GM23248 (cell line): Measurements from ENCODE around the gene APOL3. TPM values are rescaled to one million over a fixed set of nuclear protein-coding genes. Genes with fewer than 3 reads are reported as not detected.

Source experiments
- DNase-seq: peaks from one replicate; pipeline ENCODE4 v3.0.0-alpha.2; 2015
- H2AFZ ChIP-seq: fragments of 200-600 bp; sonication (generic); 2 replicates; pipeline ENCODE4 v1.6.1; 2016; ENCODE audit warnings: antibody characterized with exemption
- H3F3A ChIP-seq: fragments of 200-600 bp; sonication (generic); 2 replicates; pipeline ENCODE4 v1.6.1; 2016; ENCODE audit warnings: mild to moderate bottlenecking, antibody characterized with exemption, mixed run types; ENCODE audit not compliant: insufficient read depth
- H3K27ac ChIP-seq: fragments of 200-600 bp; sonication (generic); 2 replicates; pipeline ENCODE4 v1.5.1; 2016; ENCODE audit warnings: mild to moderate bottlenecking
- H3K27me3 ChIP-seq: fragments of 200-600 bp; sonication (generic); replicated peaks from 2 replicates; pipeline ENCODE4 v1.6.1; 2016; ENCODE audit warnings: mild to moderate bottlenecking; ENCODE audit not compliant: insufficient read depth
- H3K36me3 ChIP-seq: fragments of 200-600 bp; sonication (generic); 2 replicates; pipeline ENCODE4 v1.6.1; 2016; ENCODE audit warnings: low read depth, mild to moderate bottlenecking
- H3K4me1 ChIP-seq: fragments of 200-600 bp; sonication (generic); 2 replicates; pipeline ENCODE4 v1.6.1; 2016; ENCODE audit warnings: mild to moderate bottlenecking; ENCODE audit not compliant: insufficient read depth
- H3K4me2 ChIP-seq: fragments of 200-600 bp; sonication (generic); one replicate; pipeline ENCODE4 v1.6.1; 2016; ENCODE audit warnings: mild to moderate bottlenecking; ENCODE audit not compliant: unreplicated experiment
- H3K4me3 ChIP-seq: fragments of 200-600 bp; sonication (generic); 2 replicates; pipeline ENCODE4 v1.5.1; 2016; ENCODE audit warnings: mild to moderate bottlenecking
- H3K79me2 ChIP-seq: fragments of 200-600 bp; sonication (generic); 2 replicates; pipeline ENCODE4 v1.6.1; 2016; ENCODE audit warnings: mild to moderate bottlenecking; ENCODE audit not compliant: insufficient read depth
- H3K9ac ChIP-seq: fragments of 200-600 bp; sonication (generic); 2 replicates; pipeline ENCODE4 v1.6.1; 2016; ENCODE audit warnings: mild to moderate bottlenecking
- H3K9me2 ChIP-seq: fragments of 200-600 bp; sonication (generic); 2 replicates; pipeline ENCODE4 v1.6.1; 2016; ENCODE audit warnings: mixed run types, mild to moderate bottlenecking, moderate library complexity; ENCODE audit not compliant: insufficient read depth
- H3K9me3 ChIP-seq: fragments of 200-600 bp; sonication (generic); one replicate; pipeline ENCODE4 v1.6.1; 2017; ENCODE audit warnings: low read depth
- H4K20me1 ChIP-seq: fragments of 200-600 bp; sonication (generic); 2 replicates; pipeline ENCODE4 v1.6.0; 2016; ENCODE audit not compliant: insufficient read depth
- EZH2 ChIP-seq: fragments of 200-600 bp; sonication (generic); IDR thresholded peaks from 2 replicates; pipeline ENCODE4 v1.6.1; 2018; ENCODE audit warnings: antibody characterized with exemption, mild to moderate bottlenecking; ENCODE audit not compliant: insufficient read depth, poor library complexity, severe bottlenecking
- EZH2phosphoT487 ChIP-seq: fragments of 200-600 bp; sonication (generic); IDR thresholded peaks from 2 replicates; pipeline ENCODE4 v1.6.1; 2018; ENCODE audit warnings: antibody characterized with exemption, moderate library complexity, mild to moderate bottlenecking, low read depth; ENCODE audit not compliant: insufficient read depth
- WGBS, 2 experiments: methylation state at CpG; one replicate each; pipeline ENCODE4 v1.1.6; 2015 to 2017; ENCODE audit warnings: low lambda C conversion rate in 2 of 2, low coverage in 1 of 2; ENCODE audit errors: missing lambda C conversion rate in 2 of 2; 5-methylcytosine and 5-hydroxymethylcytosine counted together
- in situ Hi-C: fragments of 300-500 bp; cut with MboI; formaldehyde crosslinking; loops from 2 replicates; pipeline ENCODE4 v1.15.0; 2020
- polyA plus RNA-seq: library from polyadenylated mRNA; unstranded; fragments of >200 nt; fragmentation: Nextera tagmentation; extraction: Ambion mirVana; gene quantifications from 2 replicates; pipeline ENCODE4 v1.2.1, GENCODE V29; 2016
- total RNA-seq: library from RNA; depleted of rRNA; stranded (reverse); fragments of >200 nt; shearing (Covaris generic); gene quantifications from 2 replicates; pipeline ENCODE4 v1.2.3, GENCODE V29; 2014

The APOL3 gene
- total and polyA plus RNA-seq, 2 experiments from 2014 or later, result 4.0 to 5.5 TPM

DNA sequence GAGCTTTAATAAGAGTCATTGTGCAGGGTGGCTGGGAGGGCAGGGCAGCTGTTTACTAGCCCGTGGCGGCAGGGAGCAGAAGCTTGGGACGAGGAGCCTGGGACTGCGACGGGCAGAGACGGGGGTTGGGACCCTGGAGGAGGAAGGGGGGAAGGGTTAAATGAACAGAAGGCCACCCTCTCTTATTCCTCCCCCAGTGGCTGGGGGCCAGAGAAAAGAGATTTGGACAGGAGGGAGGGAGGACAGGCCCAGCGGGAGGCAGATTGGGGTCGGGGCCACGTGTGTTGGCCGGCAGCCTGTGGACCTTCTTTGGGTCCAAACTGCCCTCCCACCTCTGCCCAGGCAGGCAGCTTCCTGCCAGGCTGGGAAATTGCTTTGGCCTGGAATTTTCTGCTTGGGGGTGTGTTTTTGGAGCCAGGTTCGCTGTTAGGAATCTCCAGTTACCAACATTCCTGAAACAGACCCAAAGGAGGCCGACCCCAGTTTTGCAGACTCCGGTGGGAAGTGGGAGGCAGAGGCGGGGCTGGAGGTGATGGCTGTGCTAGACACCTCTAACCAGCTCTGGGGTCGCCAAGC is 50.2 kb downstream of the APOL3 start:
- in situ Hi-C loops, result loop anchor here (25.0 kb wide), 1 partner anchor 673 kb away; no protein-coding TSS in a partner anchor
- no peaks in the 10 kb centered on the region for H3K27me3 ChIP-seq
- H3K9me3 ChIP-seq, result no peaks in the 10 kb centered on the region
- H4K20me1 ChIP-seq, result no peaks in the 10 kb centered on the region
- H3K4me1 ChIP-seq, result no peaks in the 10 kb centered on the region
- H3F3A ChIP-seq, result no peaks in the 10 kb centered on the region
- no peak overlapping the region for H3K4me2 ChIP-seq
- H3K4me3 ChIP-seq, result no peak overlapping the region
- H3K9ac ChIP-seq, result no peak overlapping the region
- TF ChIP-seq EZH2phosphoT487 (no peak), EZH2 (no peak)
- no peak for DNase-seq
- 47 to 49% methylated on average over 14 to 15 of the region's 15 CpGs for WGBS, 2 experiments
- no peaks in the 10 kb centered on the region for H3K36me3 ChIP-seq
- H3K27ac ChIP-seq, result no peak overlapping the region
- no peaks in the 10 kb centered on the region for H3K79me2 ChIP-seq
- H2AFZ ChIP-seq, result no peak overlapping the region
- no peaks in the 10 kb centered on the region for H3K9me2 ChIP-seq

DNA sequence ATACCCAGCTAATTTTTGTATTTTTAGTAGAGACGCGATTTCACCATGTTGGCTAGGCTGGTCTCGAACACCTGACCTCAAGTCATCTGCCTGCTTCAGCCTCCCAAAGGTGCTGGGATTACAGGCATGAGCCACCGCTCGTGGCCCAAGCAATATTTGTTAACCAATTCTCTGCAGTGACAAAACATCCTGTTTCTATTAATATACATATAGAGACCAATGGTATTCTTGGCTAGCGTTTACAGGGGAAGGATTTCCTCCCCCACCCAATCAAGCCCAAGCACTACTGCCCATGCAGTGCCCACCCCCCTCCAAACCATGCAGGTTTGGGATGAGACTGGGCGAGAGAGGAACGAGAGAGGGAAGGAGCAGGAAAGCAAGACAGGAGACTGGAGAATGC is 53.1 kb downstream of the APOL3 start:
- no peak overlapping the region for H2AFZ ChIP-seq
- no peaks in the 10 kb centered on the region for H3F3A ChIP-seq
- in situ Hi-C loops, result loop anchor here (25.0 kb wide), 1 partner anchor 670 kb away; no protein-coding TSS in a partner anchor
- no peaks in the 10 kb centered on the region for H3K79me2 ChIP-seq
- TF ChIP-seq EZH2phosphoT487, result no peak
- no peak for TF ChIP-seq EZH2
- H3K36me3 ChIP-seq, result no peaks in the 10 kb centered on the region
- H3K9me3 ChIP-seq, result no peaks in the 10 kb centered on the region
- H3K4me3 ChIP-seq, result no peak overlapping the region
- WGBS, 2 experiments, result 56 to 57% methylated on average over 8 of the region's 8 CpGs
- no peak overlapping the region for H3K27ac ChIP-seq
- no peak overlapping the region for H3K4me2 ChIP-seq
- no peaks in the 10 kb centered on the region for H3K9me2 ChIP-seq
- H4K20me1 ChIP-seq, result no peaks in the 10 kb centered on the region
- no peaks in the 10 kb centered on the region for H3K4me1 ChIP-seq
- H3K27me3 ChIP-seq, result no peaks in the 10 kb centered on the region
- no peak for DNase-seq
- no peak overlapping the region for H3K9ac ChIP-seq

DNA sequence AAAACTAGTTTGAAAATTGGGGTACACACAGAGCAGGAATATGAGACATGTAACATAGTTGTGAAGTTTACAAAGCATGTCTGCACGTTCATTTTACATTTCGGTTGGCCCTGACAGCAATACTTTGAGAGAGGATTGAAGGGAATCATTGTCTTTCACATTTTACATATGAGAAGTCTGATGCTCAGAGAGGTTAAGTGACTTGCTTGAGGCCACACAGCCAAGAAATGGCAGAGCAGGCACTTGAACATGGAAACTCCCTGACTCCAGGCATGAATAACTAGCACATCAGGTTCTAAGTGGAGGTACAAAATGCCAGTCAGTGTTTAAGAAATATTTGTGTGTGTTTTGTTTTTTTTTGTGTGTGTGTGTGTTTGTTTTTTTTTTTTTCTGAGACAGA is 53.6 kb downstream of the APOL3 start:
- no peak for TF ChIP-seq EZH2
- no peak for TF ChIP-seq EZH2phosphoT487
- H3K4me3 ChIP-seq, result no peak overlapping the region
- H2AFZ ChIP-seq, result no peak overlapping the region
- H3K9me3 ChIP-seq, result no peaks in the 10 kb centered on the region
- DNase-seq, result no peak
- H3K27me3 ChIP-seq, result no peaks in the 10 kb centered on the region
- no peaks in the 10 kb centered on the region for H3K4me1 ChIP-seq
- H3K27ac ChIP-seq, result no peak overlapping the region
- no peak overlapping the region for H3K4me2 ChIP-seq
- H4K20me1 ChIP-seq, result no peaks in the 10 kb centered on the region
- no peaks in the 10 kb centered on the region for H3F3A ChIP-seq
- in situ Hi-C loops, result loop anchor here (25.0 kb wide), 1 partner anchor 670 kb away; no protein-coding TSS in a partner anchor
- H3K9ac ChIP-seq, result no peak overlapping the region
- H3K9me2 ChIP-seq, result no peaks in the 10 kb centered on the region
- 85 to 86% methylated on average over 2 of the region's 2 CpGs for WGBS, 2 experiments
- no peaks in the 10 kb centered on the region for H3K36me3 ChIP-seq
- H3K79me2 ChIP-seq, result no peaks in the 10 kb centered on the region

- Histone ChIP-seq H3K9ac (no peak overlapping the region), H3K79me2 (no peaks in the 10 kb centered on the region), H3K4me1 (no peaks in the 10 kb centered on the region), H2AFZ (no peak overlapping the region), H3K36me3 (no peaks in the 10 kb centered on the region), H3K4me2 (no peak overlapping the region), H3F3A (no peaks in the 10 kb centered on the region), H3K9me2 (no peaks in the 10 kb centered on the region), H3K27me3 (no peaks in the 10 kb centered on the region), H4K20me1 (no peaks in the 10 kb centered on the region), H3K4me3 (no peak overlapping the region), H3K9me3 (no peaks in the 10 kb centered on the region), H3K27ac (no peak overlapping the region)
- WGBS, 2 experiments, result 62 to 77% methylated on average over 5 of the region's 5 CpGs
- in situ Hi-C loops, result loop anchor here (25.0 kb wide), 1 partner anchor 668 kb away; no protein-coding TSS in a partner anchor
- TF ChIP-seq EZH2phosphoT487, result no peak
- TF ChIP-seq EZH2, result no peak
- DNase-seq, result peak; percentile 37
Observed at GRCh38 chr22:36104988-36105387, 55.6 kb downstream of the APOL3 start.
